Inferior parietal cortex (tissue), 1 donor: ENCODE results near the gene ZBTB7B.
A peak's percentile ranks its signal among the peaks of the same experiment; 100 is the strongest.

Experiments used
- DNase-seq: peaks from one replicate; pipeline ENCODE4 v3.0.0-alpha.2; 2016; ENCODE audit errors: extremely low spot score

Gene ZBTB7B

GRCh38 chr1:155017041-155017945, 14.7 kb downstream of the ZBTB7B start:
- DNase-seq = peak; percentile 84

GRCh38 chr1:155017946-155018316, 15.3 kb downstream of the ZBTB7B start:
- DNase-seq = no peak

GRCh38 chr1:155018617-155019348, 16.2 kb downstream of the ZBTB7B start:
- DNase-seq = no peak

GRCh38 chr1:155019377-155020245, 17.0 kb downstream of the ZBTB7B start:
- no peak for DNase-seq

GRCh38 chr1:155022136-155022926, 19.7 kb downstream of the ZBTB7B start:
- DNase-seq = no peak

- DNase-seq = no peak
Observed at GRCh38 chr1:155022927-155023236, 20.3 kb downstream of the ZBTB7B start.

GRCh38 chr1:155023627-155024026, 21.0 kb downstream of the ZBTB7B start:
- no peak for DNase-seq

- DNase-seq = no peak
Observed at GRCh38 chr1:155024315-155024714, 21.7 kb downstream of the ZBTB7B start.

- no peak for DNase-seq
Observed at GRCh38 chr1:155026154-155026553, 23.6 kb downstream of the ZBTB7B start.

GRCh38 chr1:155026588-155026987, 24.0 kb downstream of the ZBTB7B start:
- DNase-seq = no peak

GRCh38 chr1:155029513-155030242, 27.1 kb downstream of the ZBTB7B start:
- DNase-seq = no peak

- no peak for DNase-seq
Observed at GRCh38 chr1:155030243-155030795, 27.7 kb downstream of the ZBTB7B start.

- no peak for DNase-seq
Observed at GRCh38 chr1:155030899-155031298, 28.3 kb downstream of the ZBTB7B start.

GRCh38 chr1:155032886-155033285, 30.3 kb downstream of the ZBTB7B start:
- DNase-seq = no peak

GRCh38 chr1:155033524-155033923, 30.9 kb downstream of the ZBTB7B start, which contains the start of the genes DCST1 and DCST2:
Gene DCST1, plus strand, starts transcription at chr1:155033824. Its CDS starts 213 bp downstream, at chr1:155034037.
Gene DCST2, minus strand, starts transcription at chr1:155033781. Its CDS starts 80 bp downstream, at chr1:155033701.
- no peak for DNase-seq

- DNase-seq = no peak
Observed at GRCh38 chr1:155034318-155035208, 32.0 kb downstream of the ZBTB7B start.

- no peak for DNase-seq
Observed at GRCh38 chr1:155035936-155036335, 33.3 kb downstream of the ZBTB7B start.

- DNase-seq = no peak
Observed at GRCh38 chr1:155037043-155037442, 34.4 kb downstream of the ZBTB7B start.

GRCh38 chr1:155037851-155038441, 35.3 kb downstream of the ZBTB7B start:
- DNase-seq = no peak
